Endothelial cell of umbilical vein (primary cell): ENCODE data around the gene CEP72. TPM values are rescaled to one million over a fixed set of nuclear protein-coding genes. Genes with fewer than 3 reads are reported as not detected.

Source experiments
- BruUV-seq: library from RNA; stranded (reverse); fragments of 400-500 nt; replicated peaks from 2 replicates; lab custom pipeline; 2021; lab: Mats Ljungman, UMichigan
- CTCF ChIA-PET: fragments of 300-600, 350-600 bp; sonication (Branson Sonifier 250); formaldehyde crosslinking; loops from one replicate; lab custom pipeline; 2021; ENCODE audit warnings: antibody characterized with exemption, inconsistent platforms; lab: Charles Lee
- POLR2A ChIA-PET: fragments of 300-600, 350-600 bp; sonication (Branson Sonifier 250); formaldehyde crosslinking; loops from one replicate; lab custom pipeline; 2021; ENCODE audit warnings: antibody characterized with exemption, inconsistent platforms; lab: Charles Lee
- DNase-seq: peaks from one replicate; pipeline ENCODE4 v3.0.0-alpha.2; 2011; ENCODE audit warnings: low read depth, low spot score
- FAIRE-seq: peaks from 2 replicates; lab custom pipeline; 2011; peaks lifted over from hg19 to GRCh38; lab: Jason Lieb, UNC
- H2AFZ ChIP-seq: 2 replicates; pipeline ENCODE4 v1.6.0; 2012; ENCODE audit warnings: low read depth, low read length, control low read depth, inconsistent platforms
- H3K27ac ChIP-seq: 2 replicates; pipeline ENCODE4 v1.5.1; 2011; ENCODE audit warnings: low read depth, mild to moderate bottlenecking, control low read depth, low read length, moderate library complexity; ENCODE audit not compliant: insufficient read depth
- H3K27me3 ChIP-seq, 2 experiments: 2 replicates each; pipeline versions ENCODE4 v1.6.0 to v1.6.1; 2011; ENCODE audit warnings: low read length in 2 of 2, mixed read lengths in 1 of 2; ENCODE audit not compliant: control insufficient read depth in 2 of 2, insufficient read depth in 2 of 2
- H3K36me3 ChIP-seq, 2 experiments: 2 replicates in 1 of 2; 3 replicates in 1 of 2; pipeline ENCODE4 v1.5.1; 2011; ENCODE audit warnings: low read length in 2 of 2, mild to moderate bottlenecking in 1 of 2, moderate library complexity in 1 of 2; ENCODE audit not compliant: control insufficient read depth in 2 of 2, insufficient read depth in 2 of 2; ENCODE audit errors: extremely low read depth in 1 of 2
- H3K4me1 ChIP-seq: 3 replicates; pipeline ENCODE4 v1.5.1; 2011; ENCODE audit warnings: mild to moderate bottlenecking, low read length; ENCODE audit not compliant: control insufficient read depth, insufficient read depth; ENCODE audit errors: extremely low read depth
- H3K4me2 ChIP-seq: 2 replicates; pipeline ENCODE4 v1.6.1; 2011; ENCODE audit warnings: low read length, control low read depth, mixed read lengths; ENCODE audit not compliant: insufficient read depth
- H3K4me3 ChIP-seq, 3 experiments: fragments of 200-600 bp in 1 of 3; sonication (generic), shearing (Covaris generic) in 1 of 3; replicated peaks in 1 of 3; 2 replicates each; pipeline ENCODE4 v1.5.1; 2011 to 2016; ENCODE audit warnings: control low read depth in 3 of 3, low read length in 3 of 3, mild to moderate bottlenecking in 2 of 3, inconsistent platforms in 1 of 3, low read depth in 1 of 3, moderate library complexity in 1 of 3; ENCODE audit not compliant: insufficient read depth in 1 of 3
- H3K79me2 ChIP-seq: 2 replicates; pipeline ENCODE4 v1.6.0; 2012; ENCODE audit warnings: low read length, inconsistent platforms; ENCODE audit not compliant: control insufficient read depth, insufficient read depth
- H3K9ac ChIP-seq: replicated peaks from 2 replicates; pipeline ENCODE3; 2011; ENCODE audit warnings: low read length, control low read depth; ENCODE audit not compliant: insufficient read depth; ENCODE audit errors: extremely low read depth
- H3K9me1 ChIP-seq: replicated peaks from 3 replicates; pipeline ENCODE4 v1.6.0; 2011; ENCODE audit warnings: mild to moderate bottlenecking, low read length; ENCODE audit not compliant: control insufficient read depth, insufficient read depth; ENCODE audit errors: extremely low read depth
- H3K9me3 ChIP-seq: replicated peaks from 2 replicates; pipeline ENCODE4 v1.5.1; 2012; ENCODE audit warnings: low read length, inconsistent platforms; ENCODE audit not compliant: control insufficient read depth, insufficient read depth
- H4K20me1 ChIP-seq: replicated peaks from 2 replicates; pipeline ENCODE3; 2011; ENCODE audit warnings: mild to moderate bottlenecking, low read length; ENCODE audit not compliant: control insufficient read depth, insufficient read depth; ENCODE audit errors: extremely low read depth
- EZH2 ChIP-seq: IDR thresholded peaks from 2 replicates; pipeline ENCODE4 v1.6.1; 2012; ENCODE audit warnings: borderline replicate concordance, low read depth, mild to moderate bottlenecking, moderate library complexity, low read length, inconsistent platforms; ENCODE audit not compliant: severe bottlenecking
- FOS ChIP-seq: IDR thresholded peaks from 2 replicates; pipeline ENCODE4 v1.6.1; 2011; ENCODE audit warnings: mild to moderate bottlenecking, low read length, moderate library complexity, borderline replicate concordance; ENCODE audit not compliant: insufficient read depth
- GATA2 ChIP-seq: IDR thresholded peaks from 2 replicates; pipeline ENCODE4 v1.7.0; 2011; ENCODE audit warnings: low read depth, mild to moderate bottlenecking, moderate library complexity, mixed read lengths, low read length; ENCODE audit not compliant: insufficient read length, insufficient read depth
- JUN ChIP-seq: IDR thresholded peaks from 2 replicates; pipeline ENCODE4 v1.6.1; 2011; ENCODE audit warnings: borderline replicate concordance, low read depth; ENCODE audit not compliant: insufficient read length, insufficient read depth
- MYC ChIP-seq: IDR thresholded peaks from one replicate; pipeline ENCODE4 v1.6.1; 2011; ENCODE audit warnings: mild to moderate bottlenecking, low read depth, low read length
- POLR2A ChIP-seq: IDR thresholded peaks from 2 replicates; pipeline ENCODE4 v1.6.1; 2012; ENCODE audit warnings: low read depth, mild to moderate bottlenecking, control low read depth, low read length
- POLR2AphosphoS5 ChIP-seq: IDR thresholded peaks from 2 replicates; pipeline ENCODE4 v1.6.1; 2012; ENCODE audit warnings: low read depth, mild to moderate bottlenecking, control low read depth, low read length, moderate library complexity; ENCODE audit not compliant: insufficient read depth
- dilution Hi-C: fragments of 300-500 bp; cut with MboI; formaldehyde crosslinking; loops from one replicate; pipeline ENCODE4 v1.15.0; 2019; ENCODE audit warnings: low sequenced_read_pairs; ENCODE audit not compliant: extremely low pct_ligation_motif_present
- intact Hi-C: fragments of 100-400 bp; cut with micrococcal nuclease; formaldehyde crosslinking; loops from one replicate; pipeline ENCODE4 v1.10.0; 2022
- polyA plus RNA-seq, 4 experiments: library from polyadenylated mRNA; depleted of rRNA in 3 of 4; stranded (reverse) in 3 of 4; unstranded in 1 of 4; fragments of >200 nt; gene quantifications; 2 replicates each; pipeline versions ENCODE4 v1.2.1 to v1.2.3, GENCODE V29; 2011 to 2012; ENCODE audit warnings: missing spikeins in 1 of 4
- total RNA-seq: library from RNA; stranded (reverse); gene quantifications from 2 replicates; pipeline ENCODE4 v1.2.3, GENCODE V29; 2021
- TF ChIP-seq, protein P1 (sequence below), 2 donors: IDR thresholded peaks; 1 replicate in 1 of 2; 2 replicates in 1 of 2; pipeline ENCODE4 v1.5.1; 2011; ENCODE audit warnings: low read length in 2 of 2, mild to moderate bottlenecking in 2 of 2, moderate library complexity in 2 of 2, control low read depth in 1 of 2, inconsistent platforms in 1 of 2, low read depth in 1 of 2; ENCODE audit not compliant: insufficient read depth in 1 of 2; ENCODE audit errors: extremely low read depth in 1 of 2
- TF ChIP-seq, protein P2 (sequence below): IDR thresholded peaks from 2 replicates; pipeline ENCODE4 v1.6.1; 2011; ENCODE audit not compliant: insufficient read depth, insufficient read length

CEP72 gene
- total and polyA plus RNA-seq, 2 donors (not counting 3 experiments of a cell fraction or from before 2014, with no cell fraction given) = 2.9 to 9.5 TPM

DNA sequence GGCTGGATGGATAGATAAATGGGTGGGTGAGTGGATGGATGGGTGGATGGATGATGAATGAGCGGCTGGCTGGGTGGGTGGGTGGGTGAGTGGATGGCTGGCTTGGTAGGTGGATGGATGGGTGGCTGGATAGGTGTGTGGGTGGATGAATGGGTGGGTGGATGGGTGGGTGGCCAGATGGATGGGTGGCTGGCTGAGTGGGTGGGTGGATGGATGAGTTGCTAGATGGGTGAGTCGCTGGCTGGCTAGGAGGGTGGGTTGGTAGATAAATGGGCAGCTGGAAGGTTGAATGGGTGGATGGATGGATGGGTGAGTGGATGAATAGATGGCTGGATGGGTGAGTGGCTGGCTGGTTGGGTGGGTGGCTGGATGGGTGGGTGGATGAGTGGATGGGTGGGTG lies 27.9 kb upstream of the CEP72 start:
- no peaks in the 10 kb centered on the region for H3K4me1 ChIP-seq
- H3K9ac ChIP-seq = no peak overlapping the region
- no peaks in the 10 kb centered on the region for H3K9me3 ChIP-seq
- H3K9me1 ChIP-seq = no peaks in the 10 kb centered on the region
- H3K79me2 ChIP-seq = no peaks in the 10 kb centered on the region
- no peak for FAIRE-seq
- no TSS peak for BruUV-seq
- no peak overlapping the region for H3K27ac ChIP-seq
- no peaks in the 10 kb centered on the region for H3K36me3 ChIP-seq
- no peak overlapping the region for H3K4me3 ChIP-seq
- dilution Hi-C loops (no loop called here), intact Hi-C loops (no loop called here)
- TF ChIP-seq GATA2 (no peak), FOS (no peak), POLR2A (no peak), JUN (no peak), MYC (no peak), EZH2 (no peak), POLR2AphosphoS5 (no peak)
- TF ChIP-seq, protein P1, sequence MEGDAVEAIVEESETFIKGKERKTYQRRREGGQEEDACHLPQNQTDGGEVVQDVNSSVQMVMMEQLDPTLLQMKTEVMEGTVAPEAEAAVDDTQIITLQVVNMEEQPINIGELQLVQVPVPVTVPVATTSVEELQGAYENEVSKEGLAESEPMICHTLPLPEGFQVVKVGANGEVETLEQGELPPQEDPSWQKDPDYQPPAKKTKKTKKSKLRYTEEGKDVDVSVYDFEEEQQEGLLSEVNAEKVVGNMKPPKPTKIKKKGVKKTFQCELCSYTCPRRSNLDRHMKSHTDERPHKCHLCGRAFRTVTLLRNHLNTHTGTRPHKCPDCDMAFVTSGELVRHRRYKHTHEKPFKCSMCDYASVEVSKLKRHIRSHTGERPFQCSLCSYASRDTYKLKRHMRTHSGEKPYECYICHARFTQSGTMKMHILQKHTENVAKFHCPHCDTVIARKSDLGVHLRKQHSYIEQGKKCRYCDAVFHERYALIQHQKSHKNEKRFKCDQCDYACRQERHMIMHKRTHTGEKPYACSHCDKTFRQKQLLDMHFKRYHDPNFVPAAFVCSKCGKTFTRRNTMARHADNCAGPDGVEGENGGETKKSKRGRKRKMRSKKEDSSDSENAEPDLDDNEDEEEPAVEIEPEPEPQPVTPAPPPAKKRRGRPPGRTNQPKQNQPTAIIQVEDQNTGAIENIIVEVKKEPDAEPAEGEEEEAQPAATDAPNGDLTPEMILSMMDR (IDR thresholded peaks at IDR 0.05; ENCODE audit: extremely low read depth in 1 of 2, insufficient read depth in 1 of 2, low read depth in 1 of 2, low read length in 2 of 2) = no peak
- TF ChIP-seq, protein P2, sequence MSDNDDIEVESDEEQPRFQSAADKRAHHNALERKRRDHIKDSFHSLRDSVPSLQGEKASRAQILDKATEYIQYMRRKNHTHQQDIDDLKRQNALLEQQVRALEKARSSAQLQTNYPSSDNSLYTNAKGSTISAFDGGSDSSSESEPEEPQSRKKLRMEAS = no peak
- peaks cover 0 to 4% of the 10 kb centered on the region in 2 experiments for H3K27me3 ChIP-seq
- no peak for DNase-seq
- no peak overlapping the region for H2AFZ ChIP-seq
- H4K20me1 ChIP-seq = no peaks in the 10 kb centered on the region
- CTCF ChIA-PET = no interaction called here
- H3K4me2 ChIP-seq = no peak overlapping the region
- POLR2A ChIA-PET = no interaction called here
